Measurements from ENCODE around the gene FOXD4L6.
"Not testable (repeated sequence)": the region's sequence is repeated elsewhere in the genome, so short reads cannot be mapped to it uniquely, and the experiment has no call there.

FOXD4L6 gene

GRCh38 chr9:41100508-41100907 lies 28.0 kb downstream of the FOXD4L6 start:
- not testable (repeated sequence) for H3K4me3 ChIP-seq (ENCODE audit: low read depth, low read length)

- H3K4me3 ChIP-seq (ENCODE audit: low read depth, low read length): not testable (repeated sequence)
These were observed 29.7 kb downstream of the FOXD4L6 start for GRCh38 chr9:41098759-41099158.

DNA sequence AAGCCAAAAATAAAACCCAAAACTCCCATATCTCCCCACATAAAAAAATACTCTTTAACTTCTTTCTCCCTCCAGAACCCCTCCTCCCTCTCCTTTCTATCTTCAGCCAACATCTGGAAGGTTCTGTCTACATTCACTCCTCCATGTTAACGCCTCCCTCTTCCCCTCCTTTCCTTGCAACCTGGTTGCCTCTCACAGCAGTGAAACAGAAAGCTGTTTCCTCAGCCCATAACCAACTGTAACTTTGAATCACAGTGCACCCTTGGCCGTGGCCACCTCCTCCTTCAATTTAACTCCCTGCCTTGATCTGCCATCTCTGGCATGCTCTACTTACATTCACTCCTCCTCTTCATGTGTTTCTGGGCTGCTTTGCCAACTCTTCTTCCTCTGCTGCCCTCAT lies 33.4 kb downstream of the FOXD4L6 start:
- not testable (repeated sequence) for H3K4me3 ChIP-seq (ENCODE audit: low read depth, low read length)

DNA sequence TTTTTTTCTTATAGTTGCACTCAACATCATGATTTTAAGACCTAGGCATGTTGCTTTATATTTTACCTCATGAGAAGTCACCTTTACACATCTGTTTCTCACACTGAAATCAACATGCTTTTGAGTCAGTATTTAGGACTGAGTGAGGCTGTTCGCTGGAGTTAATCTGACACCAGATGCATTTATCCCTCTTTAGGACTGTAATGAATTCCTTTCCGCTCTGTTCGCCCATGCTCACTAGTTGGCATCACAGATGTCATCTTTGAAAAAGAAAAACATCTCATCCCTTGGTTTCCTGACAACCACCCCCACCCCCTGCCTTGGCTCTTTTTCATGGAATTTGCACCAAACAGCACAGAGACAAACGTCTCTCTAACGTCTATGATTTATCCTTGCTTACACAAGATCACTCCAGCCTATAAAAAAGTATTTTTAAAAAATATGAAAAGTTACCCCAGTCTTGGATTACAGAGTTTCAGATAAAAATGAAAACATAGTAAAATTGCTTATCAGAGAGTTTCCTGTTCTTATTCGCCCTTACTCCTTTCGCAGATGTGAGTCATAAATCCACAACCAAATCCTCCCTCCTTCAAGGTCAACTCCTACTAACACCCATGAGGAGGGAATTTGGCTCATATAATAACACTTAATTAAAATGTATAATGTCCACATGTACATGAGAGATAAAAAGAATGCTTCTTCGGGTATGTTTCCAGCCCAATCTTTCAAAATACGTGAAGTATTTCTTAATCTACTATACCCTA lies 34.3 kb downstream of the FOXD4L6 start:
- H3K4me3 ChIP-seq (ENCODE audit: low read depth, low read length): not testable (repeated sequence)

DNA sequence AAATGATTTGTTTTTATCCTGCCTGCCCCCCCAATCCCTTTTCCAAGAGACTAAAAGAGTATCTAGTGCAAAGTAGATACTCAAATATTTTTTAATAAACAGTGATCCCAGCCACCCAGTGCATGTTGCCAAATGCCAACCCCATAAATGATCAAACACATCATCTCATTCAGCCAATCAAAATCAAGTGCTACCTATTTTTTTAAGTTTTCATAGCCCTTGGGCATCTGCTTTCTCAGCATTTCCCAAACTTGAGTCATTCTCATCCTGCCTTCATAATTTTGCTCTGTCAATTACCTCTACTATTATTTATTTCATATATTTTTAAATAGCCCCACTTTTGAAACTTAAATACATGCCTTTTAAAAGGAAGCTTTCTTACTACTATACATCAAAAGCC lies 37.6 kb downstream of the FOXD4L6 start:
- H3K4me3 ChIP-seq (ENCODE audit: low read depth, low read length): not testable (repeated sequence)

GRCh38 chr9:41090386-41090785 lies 38.1 kb downstream of the FOXD4L6 start:
- not testable (repeated sequence) for H3K4me3 ChIP-seq (ENCODE audit: low read depth, low read length)

DNA sequence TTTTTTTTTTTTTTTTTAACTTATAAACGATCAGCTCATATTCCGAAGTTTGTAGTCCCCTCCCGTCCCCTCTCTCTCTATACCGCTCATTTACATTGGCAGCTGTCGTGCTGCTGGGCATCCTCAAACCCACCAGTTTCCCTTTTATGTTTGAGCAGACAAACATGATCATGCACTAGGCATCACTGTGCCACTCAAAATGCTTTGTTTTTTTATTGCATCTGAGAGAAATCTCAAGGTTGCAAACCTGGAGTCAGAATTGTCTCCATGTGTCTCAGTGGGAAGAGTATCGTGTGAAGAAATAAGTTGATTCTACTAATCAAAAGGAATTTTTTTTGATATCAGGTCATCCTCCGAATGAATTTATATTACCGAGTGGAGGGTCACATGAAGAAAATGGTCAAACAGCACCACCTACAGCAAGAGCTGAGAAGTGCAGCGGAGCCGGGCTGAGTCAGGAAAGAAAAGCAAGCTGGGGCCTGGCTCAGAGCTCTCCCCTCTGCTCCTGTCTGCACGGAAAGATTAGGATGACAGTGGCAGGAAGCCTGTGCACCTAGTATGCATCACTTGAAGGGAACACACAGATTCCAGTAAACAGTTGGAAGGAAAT lies 39.9 kb downstream of the FOXD4L6 start:
- H3K4me3 ChIP-seq (ENCODE audit: low read depth, low read length): not testable (repeated sequence)

- not testable (repeated sequence) for H3K4me3 ChIP-seq (ENCODE audit: low read depth, low read length)
These were observed 40.6 kb downstream of the FOXD4L6 start for GRCh38 chr9:41087929-41088328.

GRCh38 chr9:41087157-41087780 lies 41.2 kb downstream of the FOXD4L6 start:
- not testable (repeated sequence) for H3K4me3 ChIP-seq (ENCODE audit: low read depth, low read length)

DNA sequence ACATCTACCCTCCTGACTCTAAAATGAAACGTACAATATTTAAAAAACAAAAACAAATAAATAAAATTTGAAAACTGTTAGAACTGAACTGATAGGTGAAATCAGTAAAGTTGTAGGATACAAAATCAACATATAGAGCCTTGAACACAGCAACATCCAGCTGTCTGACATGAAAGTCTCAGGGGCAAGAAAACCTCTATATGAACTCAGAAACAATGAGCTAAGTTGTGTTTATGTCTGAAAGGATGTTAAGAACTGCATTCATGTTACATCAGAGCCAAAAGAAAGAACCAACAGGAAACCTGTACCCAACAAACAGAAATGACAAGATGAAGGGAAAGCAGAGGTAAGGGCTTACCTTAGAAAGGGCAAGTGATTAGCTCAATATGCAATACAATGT lies 41.8 kb downstream of the FOXD4L6 start:
- not testable (repeated sequence) for H3K4me3 ChIP-seq (ENCODE audit: low read depth, low read length)

DNA sequence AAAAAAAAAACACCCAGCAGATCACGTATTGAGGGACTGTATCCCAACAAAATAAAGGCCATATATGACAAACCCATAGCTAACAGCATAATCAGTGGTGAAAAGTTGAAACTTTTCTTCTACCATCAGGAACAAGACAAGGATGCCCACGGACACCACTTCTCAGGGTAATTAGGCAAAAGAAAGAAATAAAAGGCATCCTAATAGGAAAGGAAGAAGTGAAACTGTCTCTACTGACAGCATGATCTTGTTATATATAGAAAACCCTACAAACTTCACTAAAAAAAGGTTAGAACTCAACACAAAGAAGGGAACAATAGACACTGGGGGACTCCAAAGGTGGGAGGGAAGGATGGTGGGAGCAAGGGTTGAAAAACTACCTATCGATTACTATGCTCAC lies 42.3 kb downstream of the FOXD4L6 start:
- not testable (repeated sequence) for H3K4me3 ChIP-seq (ENCODE audit: low read depth, low read length)

DNA sequence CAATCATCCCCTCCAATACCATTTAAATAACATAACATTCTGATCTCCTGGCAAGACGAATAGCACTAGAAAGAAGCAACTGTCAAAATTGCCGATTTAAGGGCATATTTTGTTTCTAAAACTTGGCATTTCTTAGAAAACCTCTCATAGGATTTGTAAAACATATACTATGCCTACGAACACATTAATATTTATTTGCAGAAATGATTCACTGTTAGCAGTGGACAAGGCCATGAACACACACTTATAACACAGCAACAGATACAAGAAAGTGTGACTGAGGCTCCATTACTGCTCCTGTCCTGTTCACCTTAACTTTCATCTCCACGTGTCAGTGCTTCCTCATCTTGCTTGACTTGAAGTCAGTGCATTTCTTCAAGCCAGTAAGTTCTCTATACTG lies 46.1 kb downstream of the FOXD4L6 start:
- H3K4me3 ChIP-seq (ENCODE audit: low read depth, low read length): not testable (repeated sequence)

GRCh38 chr9:41079464-41079863 lies 49.0 kb downstream of the FOXD4L6 start:
- not testable (repeated sequence) for H3K4me3 ChIP-seq (ENCODE audit: low read depth, low read length)

DNA sequence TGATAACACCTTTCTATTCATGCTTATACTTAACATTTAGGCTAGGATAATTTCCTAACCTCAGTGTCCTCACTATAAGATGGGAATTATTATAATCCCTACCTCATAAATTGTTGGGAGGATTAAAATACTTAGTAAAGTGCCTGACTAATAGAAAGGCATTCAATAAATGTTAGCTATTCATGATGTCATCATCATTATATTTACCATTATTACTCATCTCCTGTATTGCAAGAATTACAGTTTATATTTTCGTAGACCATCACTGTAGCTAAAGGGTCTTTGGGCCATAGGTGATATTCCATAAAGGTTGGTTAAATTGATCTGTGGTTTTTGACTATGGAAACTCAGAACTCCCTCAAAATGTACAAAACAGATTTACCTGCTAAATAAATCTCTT lies 50.9 kb downstream of the FOXD4L6 start:
- H3K4me3 ChIP-seq (ENCODE audit: low read depth, low read length): not testable (repeated sequence)
